GM19239 (cell line): ENCODE data around the gene SPOCK1.

Experiments used
- DNase-seq: peaks from one replicate; pipeline ENCODE4 v3.0.0; 2011; ENCODE audit warnings: low spot score; ENCODE audit not compliant: insufficient read length
- FAIRE-seq: peaks from 2 replicates; lab custom pipeline; 2011; peaks lifted over from hg19 to GRCh38; lab: Jason Lieb, UNC

Gene SPOCK1

DNA sequence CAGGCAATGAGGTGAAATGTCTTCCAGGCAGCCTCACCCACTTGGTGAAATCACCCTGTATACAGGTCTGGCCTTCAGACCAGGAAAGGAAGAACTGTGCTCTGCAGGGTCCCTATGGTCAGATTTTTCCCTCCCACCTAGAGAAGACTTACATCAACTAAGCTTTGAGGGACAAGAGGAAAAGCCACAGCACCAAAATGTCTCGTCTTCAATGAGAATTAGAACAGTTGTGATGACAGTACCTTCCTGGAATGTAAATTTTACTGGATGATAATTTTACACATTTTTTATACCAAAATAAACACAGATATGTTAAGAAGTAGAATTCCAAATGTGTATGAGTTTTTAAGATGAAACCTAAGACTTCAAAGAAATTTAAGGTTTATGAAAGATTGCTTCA lies 283.9 kb downstream of the SPOCK1 start:
- no peak for FAIRE-seq
- no peak for DNase-seq

DNA sequence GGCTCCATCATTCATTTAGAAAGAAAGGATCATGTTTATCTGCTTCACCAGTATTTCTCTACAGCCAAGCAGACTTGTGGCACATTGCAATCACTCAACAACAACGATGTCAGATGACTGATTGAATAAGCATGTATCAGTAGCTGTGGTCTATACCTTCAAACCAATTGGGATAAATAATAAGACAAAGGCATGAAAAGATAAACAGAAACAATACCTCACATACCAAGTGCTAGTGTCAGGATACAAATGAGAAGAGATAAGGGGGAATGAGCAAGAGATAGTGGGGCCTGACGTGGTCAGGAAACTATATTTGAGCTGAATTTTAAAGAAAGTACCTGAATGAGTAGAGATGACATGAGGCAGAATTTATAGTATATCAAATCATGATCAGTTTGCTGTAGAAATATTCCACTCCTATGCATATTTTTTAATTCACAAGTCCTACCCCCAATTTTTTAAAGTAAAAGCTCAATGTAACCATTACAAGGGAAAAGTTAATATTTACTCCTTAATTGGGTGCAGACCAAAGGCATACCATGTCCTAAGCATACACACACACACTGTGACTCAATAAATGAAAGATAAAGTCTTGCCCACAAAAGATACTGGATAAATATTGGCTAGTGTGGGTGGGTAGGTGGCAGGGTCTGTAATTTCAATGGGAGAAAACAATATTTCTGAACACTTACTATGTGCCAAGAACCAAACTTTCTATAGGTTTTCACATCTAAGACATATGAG lies 284.5 kb downstream of the SPOCK1 start:
- no peak for FAIRE-seq

GRCh38 chr5:137212471-137212870 lies 286.7 kb downstream of the SPOCK1 start:
- no peak for FAIRE-seq
- no peak for DNase-seq

More for the DNA sequence above, 284.5 kb downstream of the SPOCK1 start:
- no peak for DNase-seq

DNA sequence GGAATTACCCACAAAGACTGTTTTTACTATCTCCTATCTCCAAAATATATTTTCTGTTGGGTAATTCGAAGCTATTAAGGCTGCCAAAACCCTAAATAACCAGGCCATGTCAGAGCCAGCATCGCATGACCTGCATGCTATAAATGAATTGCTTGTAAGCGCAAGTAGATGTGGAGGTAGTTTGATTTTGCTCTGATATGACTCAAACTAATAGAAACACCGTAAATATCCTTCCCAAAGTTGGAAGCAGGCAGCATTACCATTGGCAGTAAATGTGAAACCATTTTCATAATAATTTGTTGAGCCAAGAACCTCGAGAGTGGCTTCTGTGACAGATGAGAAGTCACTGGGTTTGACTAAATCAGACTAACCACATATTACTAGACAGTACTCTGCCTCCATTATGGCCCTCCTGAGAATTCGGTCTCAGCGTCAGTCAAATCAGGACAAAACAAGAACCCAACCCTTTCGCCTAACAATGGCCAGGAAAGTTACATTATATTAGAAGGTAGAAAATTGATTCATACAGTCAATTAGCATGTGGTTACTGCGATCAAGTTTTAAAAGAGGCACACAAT lies 289.8 kb downstream of the SPOCK1 start:
- DNase-seq (no peak), FAIRE-seq (no peak)

- FAIRE-seq (no peak), DNase-seq (no peak)
These were observed 291.9 kb downstream of the SPOCK1 start for GRCh38 chr5:137207023-137207760.

GRCh38 chr5:137206030-137206715 lies 293.0 kb downstream of the SPOCK1 start:
- FAIRE-seq: no peak
- no peak for DNase-seq

GRCh38 chr5:137205231-137206027 lies 293.7 kb downstream of the SPOCK1 start:
- no peak for DNase-seq
- FAIRE-seq: no peak

GRCh38 chr5:137203011-137203632 lies 296.0 kb downstream of the SPOCK1 start:
- FAIRE-seq (no peak), DNase-seq (no peak)

- FAIRE-seq (no peak), DNase-seq (no peak)
These were observed 297.2 kb downstream of the SPOCK1 start for GRCh38 chr5:137201876-137202275.

DNA sequence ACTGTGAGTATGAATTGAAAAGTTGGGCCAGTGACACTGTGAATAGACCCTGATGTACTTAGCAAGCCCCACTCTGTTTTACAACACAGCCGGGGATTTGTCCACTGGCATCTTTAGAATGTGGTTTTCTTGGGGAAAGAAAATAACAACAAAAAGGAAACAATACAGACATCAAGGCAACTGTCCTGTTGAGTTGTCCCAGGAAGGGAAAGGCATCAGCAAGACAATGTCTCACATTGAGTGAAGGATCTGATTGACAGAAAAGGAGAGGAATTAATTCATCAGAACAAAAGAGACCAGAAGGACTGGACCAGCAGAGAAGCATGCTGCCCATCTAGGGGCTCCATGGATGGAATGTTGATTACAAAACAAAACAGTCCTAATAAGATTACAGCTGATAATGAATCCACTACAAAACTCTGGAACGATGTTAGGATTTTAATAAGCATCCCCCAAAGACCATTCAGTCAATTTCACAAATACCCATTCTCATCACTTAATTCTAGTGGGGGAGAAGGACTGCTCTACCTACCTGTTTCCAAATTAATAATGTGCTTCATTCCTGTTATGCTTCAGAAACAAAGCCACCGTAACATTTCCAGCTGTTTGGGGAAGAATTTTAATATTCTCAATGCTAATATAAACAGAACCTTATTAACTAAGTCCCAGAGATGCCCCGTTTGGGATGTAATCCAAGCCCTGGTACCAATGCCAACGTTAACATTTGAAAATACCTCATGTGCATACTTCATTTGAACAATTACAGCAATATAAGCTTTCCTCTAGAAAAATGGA lies 298.0 kb downstream of the SPOCK1 start:
- DNase-seq (no peak), FAIRE-seq (no peak)

- no peak for FAIRE-seq
These were observed 299.2 kb downstream of the SPOCK1 start for GRCh38 chr5:137199966-137200365.

DNA sequence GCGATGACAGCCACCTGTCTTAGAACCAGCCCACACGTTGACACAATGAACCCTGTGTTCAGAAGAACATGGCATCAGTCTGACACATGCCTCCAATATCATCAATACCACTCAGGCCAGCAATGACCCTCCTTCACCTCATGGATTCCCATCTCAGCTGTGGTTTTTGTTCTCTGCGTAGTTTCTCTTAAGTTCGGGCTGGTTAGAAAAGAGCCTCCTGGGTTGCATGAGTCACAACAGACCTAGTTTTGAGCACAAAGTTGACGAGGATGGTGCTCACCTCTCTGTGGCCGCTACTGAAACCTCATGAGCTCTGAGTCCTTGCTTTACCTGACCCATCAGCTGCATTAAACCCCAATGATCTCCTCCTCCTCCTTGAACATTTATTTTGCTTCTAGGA lies 299.9 kb downstream of the SPOCK1 start:
- FAIRE-seq (no peak), DNase-seq (no peak)

More at GRCh38 chr5:137199966-137200365, 299.2 kb downstream of the SPOCK1 start:
- DNase-seq: no peak

DNA sequence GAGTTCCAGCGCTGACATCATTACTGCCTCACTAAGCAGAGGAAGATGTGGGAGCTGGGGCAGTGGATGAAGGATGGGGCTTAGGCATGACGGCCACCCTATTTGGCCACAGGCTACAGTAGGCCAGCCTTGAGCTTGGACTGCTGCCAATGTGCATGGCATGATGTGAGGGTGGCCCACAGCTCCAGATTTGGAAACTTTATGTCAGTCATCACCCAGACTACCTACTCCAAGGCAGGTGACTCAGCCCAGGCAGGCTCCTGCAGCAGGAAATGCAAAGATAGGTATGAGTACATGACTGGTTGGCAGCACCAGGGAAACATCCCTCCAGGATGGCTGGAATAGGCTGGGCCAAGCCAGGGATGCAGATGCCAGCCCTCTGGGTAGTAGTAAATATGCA lies 303.6 kb downstream of the SPOCK1 start:
- FAIRE-seq: no peak
- DNase-seq: no peak

GRCh38 chr5:137194300-137194699 lies 304.8 kb downstream of the SPOCK1 start:
- no peak for FAIRE-seq

DNA sequence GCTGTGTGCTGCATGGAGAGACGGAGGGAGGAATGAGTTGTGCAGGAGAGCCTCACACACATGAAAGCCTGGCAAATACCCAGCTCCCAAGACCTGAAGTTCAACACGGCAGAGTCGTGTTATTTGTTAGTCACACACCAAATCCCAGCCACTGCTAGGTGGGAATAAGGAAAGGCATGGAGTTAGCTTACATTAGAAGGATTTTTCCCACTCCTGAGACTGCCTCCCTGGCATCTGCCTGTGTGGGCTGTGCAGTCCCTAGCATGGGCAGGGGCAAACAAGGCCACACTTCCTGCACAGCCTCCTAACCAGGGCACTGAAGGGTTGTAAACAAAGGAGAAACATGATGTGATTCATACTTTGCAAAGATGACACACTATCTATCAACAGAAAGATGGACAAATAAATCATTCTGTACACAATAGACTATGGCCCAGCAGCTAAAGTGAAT lies 306.8 kb downstream of the SPOCK1 start:
- DNase-seq (no peak), FAIRE-seq (no peak)

More at GRCh38 chr5:137194300-137194699, 304.8 kb downstream of the SPOCK1 start:
- DNase-seq: no peak

- FAIRE-seq (no peak), DNase-seq (no peak)
These were observed 307.9 kb downstream of the SPOCK1 start for GRCh38 chr5:137191179-137191578.

DNA sequence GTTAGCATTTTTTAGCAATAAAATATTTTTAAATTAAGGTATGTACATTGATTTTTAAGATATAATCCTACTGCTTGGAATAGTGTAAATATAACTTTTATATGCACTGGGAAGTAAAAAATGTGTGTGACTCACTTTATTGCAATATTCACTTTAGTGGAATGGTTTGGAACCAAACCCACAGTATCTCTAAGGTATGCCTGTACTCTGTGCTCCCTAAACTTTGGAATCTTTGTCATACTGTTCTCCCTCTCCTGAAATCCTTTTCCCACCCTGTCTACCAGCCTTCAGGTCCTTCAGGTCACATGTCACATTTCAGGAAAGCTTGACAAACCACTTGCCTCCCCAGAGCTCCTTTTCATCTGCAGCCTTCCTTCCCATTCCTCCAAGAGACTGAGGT lies 308.7 kb downstream of the SPOCK1 start:
- DNase-seq (no peak), FAIRE-seq (no peak)

DNA sequence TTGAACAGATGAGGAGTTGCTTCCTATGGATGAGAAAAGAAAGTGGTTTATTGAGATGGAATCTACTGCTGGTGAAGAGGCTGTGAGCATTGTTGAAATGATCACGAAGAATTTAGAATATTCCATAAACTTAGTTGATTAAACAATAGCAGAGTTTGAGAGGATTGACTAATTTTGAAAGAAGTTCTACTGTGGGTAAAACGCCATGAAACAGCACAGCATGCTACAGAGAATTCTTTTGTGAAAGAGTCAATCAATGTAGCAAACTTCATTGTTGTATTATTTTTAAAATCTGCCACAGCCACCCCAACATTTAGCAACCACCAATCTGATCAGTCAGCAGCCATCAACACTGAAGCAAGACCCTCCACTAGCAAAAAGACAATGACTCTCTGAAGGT lies 309.1 kb downstream of the SPOCK1 start:
- no peak for DNase-seq
- no peak for FAIRE-seq

DNA sequence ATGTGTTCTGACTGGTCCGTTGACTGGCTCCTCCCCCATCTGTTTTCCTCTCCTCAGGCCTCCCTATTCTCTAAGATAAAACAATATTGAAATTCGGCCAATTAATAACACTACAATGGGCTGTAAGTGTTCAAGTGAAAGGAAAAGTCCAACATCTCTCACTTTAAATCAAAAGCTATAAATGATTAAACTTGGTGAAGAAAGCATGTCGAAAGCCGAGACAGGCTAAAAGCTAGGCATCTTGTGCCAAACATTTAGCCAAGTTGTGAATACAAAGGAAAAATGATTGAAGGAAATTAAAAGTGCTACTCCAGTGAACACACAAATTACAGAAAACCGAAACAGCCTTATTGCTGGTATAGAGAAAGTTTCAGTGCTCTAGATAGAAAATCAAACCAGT lies 310.6 kb downstream of the SPOCK1 start:
- no peak for DNase-seq
- no peak for FAIRE-seq
